Esophagus muscularis mucosa (tissue), 3 donors: ENCODE data around the gene ACSF2.

ENCODE experiments used
- POLR2A ChIP-seq: fragments of 450-650 bp; IDR thresholded peaks from one replicate; pipeline ENCODE4 v1.6.1; 2017; ENCODE audit warnings: antibody characterized with exemption, moderate library complexity, mild to moderate bottlenecking, low read depth
- POLR2AphosphoS5 ChIP-seq, 2 donors: sonication (generic); formaldehyde crosslinking; IDR thresholded peaks; one replicate each; pipeline ENCODE4 v1.6.1; 2017; ENCODE audit warnings: antibody characterized with exemption in 2 of 2
- TF ChIP-seq, protein P1 (sequence below), 3 experiments: fragments of 200-600 bp in 2 of 3; fragments of 450-650 bp in 1 of 3; sonication (generic) in 2 of 3; IDR thresholded peaks; one replicate each; pipeline ENCODE4 v1.5.1; 2017 to 2019; ENCODE audit warnings: antibody characterized with exemption in 3 of 3, mild to moderate bottlenecking in 2 of 3, moderate library complexity in 1 of 3

- TF ChIP-seq POLR2A (no peak), POLR2AphosphoS5 (IDR thresholded peaks at IDR 0.05) (no peak)
- TF ChIP-seq, protein P1, sequence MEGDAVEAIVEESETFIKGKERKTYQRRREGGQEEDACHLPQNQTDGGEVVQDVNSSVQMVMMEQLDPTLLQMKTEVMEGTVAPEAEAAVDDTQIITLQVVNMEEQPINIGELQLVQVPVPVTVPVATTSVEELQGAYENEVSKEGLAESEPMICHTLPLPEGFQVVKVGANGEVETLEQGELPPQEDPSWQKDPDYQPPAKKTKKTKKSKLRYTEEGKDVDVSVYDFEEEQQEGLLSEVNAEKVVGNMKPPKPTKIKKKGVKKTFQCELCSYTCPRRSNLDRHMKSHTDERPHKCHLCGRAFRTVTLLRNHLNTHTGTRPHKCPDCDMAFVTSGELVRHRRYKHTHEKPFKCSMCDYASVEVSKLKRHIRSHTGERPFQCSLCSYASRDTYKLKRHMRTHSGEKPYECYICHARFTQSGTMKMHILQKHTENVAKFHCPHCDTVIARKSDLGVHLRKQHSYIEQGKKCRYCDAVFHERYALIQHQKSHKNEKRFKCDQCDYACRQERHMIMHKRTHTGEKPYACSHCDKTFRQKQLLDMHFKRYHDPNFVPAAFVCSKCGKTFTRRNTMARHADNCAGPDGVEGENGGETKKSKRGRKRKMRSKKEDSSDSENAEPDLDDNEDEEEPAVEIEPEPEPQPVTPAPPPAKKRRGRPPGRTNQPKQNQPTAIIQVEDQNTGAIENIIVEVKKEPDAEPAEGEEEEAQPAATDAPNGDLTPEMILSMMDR (IDR thresholded peaks at IDR 0.05) = no peak
These were observed 76.4 kb downstream of the ACSF2 start for GRCh38 chr17:50502301-50502990.
